ENCODE data around the gene CLIP3.
"Not testable (repeated sequence)": the region's sequence is repeated elsewhere in the genome, so short reads cannot be mapped to it uniquely, and the experiment has no call there.

CLIP3 gene

GRCh38 chr19:35991731-35992450 is 40.8 kb downstream of the CLIP3 start:
- no peak overlapping the region for H3K27ac ChIP-seq (ENCODE audit: low read depth, low read length)
- no peak overlapping the region for H3K4me3 ChIP-seq (ENCODE audit: low read depth in 1 of 2, low read length in 2 of 2)
- no peak overlapping the region for H3K9ac ChIP-seq (ENCODE audit: low read depth in 1 of 2, low read length in 2 of 2)
- H3K27me3 ChIP-seq (ENCODE audit: control insufficient read depth in 1 of 2, insufficient read depth in 2 of 2, low read length in 2 of 2): peaks cover under 1 to 3% of the 10 kb centered on the region in 2 donors
- no peaks in the 10 kb centered on the region for H3K9me3 ChIP-seq (ENCODE audit: control insufficient read depth in 1 of 2, low read length in 2 of 2)
- no peaks in the 10 kb centered on the region for H3K36me3 ChIP-seq (ENCODE audit: control insufficient read depth in 1 of 2, insufficient read depth in 2 of 2, low read length in 2 of 2)
- peaks cover 12 to 23% of the 10 kb centered on the region in 2 donors for H3K4me1 ChIP-seq (ENCODE audit: control insufficient read depth in 1 of 2, insufficient read depth in 2 of 2, low read length in 2 of 2)

DNA sequence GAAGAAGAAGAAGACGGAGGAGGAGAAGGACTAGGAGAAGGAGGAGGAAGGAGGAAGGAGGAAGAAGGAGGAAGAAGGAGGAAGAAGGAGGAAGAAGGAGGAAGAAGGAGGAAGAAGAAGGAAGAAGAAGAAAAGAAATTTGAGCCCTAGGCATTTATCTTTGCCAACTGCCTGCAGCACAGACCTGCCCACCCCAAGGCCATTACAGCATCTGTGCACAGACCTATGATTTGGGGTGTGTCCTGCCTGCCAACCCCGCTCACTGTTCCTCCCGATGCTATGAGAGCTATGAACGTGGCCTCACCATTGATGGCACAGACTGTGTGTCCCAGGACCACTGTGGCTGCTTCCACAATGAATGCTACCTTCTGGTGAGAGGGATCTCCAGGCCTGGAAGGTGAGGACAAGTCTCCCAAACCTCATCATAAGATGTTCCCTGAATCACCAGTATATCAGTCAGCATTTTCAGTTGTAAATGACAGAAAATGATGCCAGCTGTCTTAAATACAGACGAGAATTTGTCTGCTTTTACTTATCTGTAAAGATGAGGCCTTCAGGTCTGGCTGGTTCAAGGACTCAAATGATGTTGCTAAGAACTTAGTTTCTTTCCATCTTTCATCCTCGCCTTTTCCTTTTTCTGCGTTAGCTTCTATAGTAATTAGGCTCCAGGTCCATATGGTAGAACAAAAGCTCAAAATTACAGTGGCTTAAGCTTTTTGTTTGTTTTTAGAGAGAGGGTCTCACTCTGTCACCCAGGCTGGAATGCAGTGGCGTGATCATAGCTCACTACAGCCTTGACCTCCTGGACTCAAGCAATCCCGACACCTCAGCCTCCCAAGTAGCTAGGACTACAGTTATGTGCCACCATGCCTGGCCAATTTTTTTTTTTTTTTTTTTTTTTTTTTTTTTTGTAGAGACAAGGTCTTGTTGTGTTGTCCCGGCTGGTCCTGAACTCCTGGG is 41.6 kb downstream of the CLIP3 start:
- Histone ChIP-seq H3K27ac (ENCODE audit: low read depth, low read length) (no peak overlapping the region), H3K4me1 (ENCODE audit: control insufficient read depth in 1 of 2, insufficient read depth in 2 of 2, low read length in 2 of 2) (peaks cover 4 to 15% of the 10 kb centered on the region in 2 donors), H3K9ac (ENCODE audit: low read depth in 1 of 2, low read length in 2 of 2) (no peak overlapping the region), H3K9me3 (ENCODE audit: control insufficient read depth in 1 of 2, low read length in 2 of 2) (no peaks in the 10 kb centered on the region), H3K27me3 (ENCODE audit: control insufficient read depth in 1 of 2, insufficient read depth in 2 of 2, low read length in 2 of 2) (peaks cover 9 to 11% of the 10 kb centered on the region in 2 donors), H3K4me3 (ENCODE audit: low read depth in 1 of 2, low read length in 2 of 2) (no peak overlapping the region), H3K36me3 (ENCODE audit: control insufficient read depth in 1 of 2, insufficient read depth in 2 of 2, low read length in 2 of 2) (no peaks in the 10 kb centered on the region)

DNA sequence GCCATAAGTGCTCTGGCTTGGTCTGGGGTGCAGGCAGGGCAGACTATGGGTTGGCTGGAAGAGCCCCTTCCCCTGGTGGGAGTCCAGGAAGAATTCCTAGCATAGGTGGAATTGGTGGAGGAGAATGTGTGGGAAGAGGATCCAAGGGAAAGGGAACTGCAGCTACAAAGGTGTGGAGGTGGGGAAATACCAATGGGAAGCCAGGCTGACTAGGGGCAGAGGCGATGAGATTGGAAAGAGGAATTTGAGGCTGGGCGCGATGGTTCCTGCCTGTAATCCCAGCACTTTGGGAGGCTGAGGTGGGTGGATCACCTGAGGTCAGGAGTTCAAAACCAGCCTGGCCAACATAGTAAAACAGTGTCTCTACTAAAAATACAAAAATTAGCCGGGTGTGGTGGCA is 42.5 kb downstream of the CLIP3 start:
- Histone ChIP-seq H3K4me3 (ENCODE audit: low read depth in 1 of 2, low read length in 2 of 2) (no peak overlapping the region), H3K27ac (ENCODE audit: low read depth, low read length) (no peak overlapping the region), H3K9me3 (ENCODE audit: control insufficient read depth in 1 of 2, low read length in 2 of 2) (no peaks in the 10 kb centered on the region), H3K4me1 (ENCODE audit: control insufficient read depth in 1 of 2, insufficient read depth in 2 of 2, low read length in 2 of 2) (peaks cover 0 to 7% of the 10 kb centered on the region in 2 donors), H3K27me3 (ENCODE audit: control insufficient read depth in 1 of 2, insufficient read depth in 2 of 2, low read length in 2 of 2) (peaks cover 15 to 18% of the 10 kb centered on the region in 2 donors), H3K36me3 (ENCODE audit: control insufficient read depth in 1 of 2, insufficient read depth in 2 of 2, low read length in 2 of 2) (no peaks in the 10 kb centered on the region), H3K9ac (ENCODE audit: low read depth in 1 of 2, low read length in 2 of 2) (no peak overlapping the region)

- H3K27ac ChIP-seq (ENCODE audit: low read depth, low read length): no peak overlapping the region
- no peaks in the 10 kb centered on the region for H3K4me1 ChIP-seq (ENCODE audit: control insufficient read depth in 1 of 2, insufficient read depth in 2 of 2, low read length in 2 of 2)
- no peak overlapping the region for H3K9ac ChIP-seq (ENCODE audit: low read depth in 1 of 2, low read length in 2 of 2)
- H3K36me3 ChIP-seq (ENCODE audit: control insufficient read depth in 1 of 2, insufficient read depth in 2 of 2, low read length in 2 of 2): no peaks in the 10 kb centered on the region
- peaks cover 17 to 20% of the 10 kb centered on the region in 2 donors for H3K27me3 ChIP-seq (ENCODE audit: control insufficient read depth in 1 of 2, insufficient read depth in 2 of 2, low read length in 2 of 2)
- H3K9me3 ChIP-seq (ENCODE audit: control insufficient read depth in 1 of 2, low read length in 2 of 2): no peaks in the 10 kb centered on the region
- H3K4me3 ChIP-seq (ENCODE audit: low read depth in 1 of 2, low read length in 2 of 2): no peak overlapping the region
Measured at GRCh38 chr19:35988824-35989223, 43.8 kb downstream of the CLIP3 start.

DNA sequence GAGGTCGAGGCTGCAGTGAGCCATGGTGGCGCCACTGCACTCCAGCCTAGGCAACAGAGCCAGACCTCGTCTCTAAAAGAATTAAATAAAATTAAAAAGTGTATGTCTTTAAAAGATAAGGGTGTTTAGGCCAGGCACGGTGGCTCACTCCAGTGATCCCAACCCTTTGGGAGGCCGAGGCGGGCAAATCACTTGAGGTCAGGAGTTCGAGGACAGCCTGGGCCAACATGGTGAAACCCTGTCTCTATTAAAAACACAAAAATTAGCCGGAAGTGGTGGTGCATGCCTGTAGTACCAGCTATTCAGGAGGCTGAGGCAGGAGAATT is 45.1 kb downstream of the CLIP3 start:
- no peaks in the 10 kb centered on the region for H3K9me3 ChIP-seq (ENCODE audit: control insufficient read depth in 1 of 2, low read length in 2 of 2)
- no peak overlapping the region for H3K9ac ChIP-seq (ENCODE audit: low read depth in 1 of 2, low read length in 2 of 2)
- H3K27ac ChIP-seq (ENCODE audit: low read depth, low read length): no peak overlapping the region
- H3K4me3 ChIP-seq (ENCODE audit: low read depth in 1 of 2, low read length in 2 of 2): no peak overlapping the region
- H3K27me3 ChIP-seq (ENCODE audit: control insufficient read depth in 1 of 2, insufficient read depth in 2 of 2, low read length in 2 of 2): peaks cover 17 to 20% of the 10 kb centered on the region in 2 donors
- H3K36me3 ChIP-seq (ENCODE audit: control insufficient read depth in 1 of 2, insufficient read depth in 2 of 2, low read length in 2 of 2): no peaks in the 10 kb centered on the region
- H3K4me1 ChIP-seq (ENCODE audit: control insufficient read depth in 1 of 2, insufficient read depth in 2 of 2, low read length in 2 of 2): no peaks in the 10 kb centered on the region

DNA sequence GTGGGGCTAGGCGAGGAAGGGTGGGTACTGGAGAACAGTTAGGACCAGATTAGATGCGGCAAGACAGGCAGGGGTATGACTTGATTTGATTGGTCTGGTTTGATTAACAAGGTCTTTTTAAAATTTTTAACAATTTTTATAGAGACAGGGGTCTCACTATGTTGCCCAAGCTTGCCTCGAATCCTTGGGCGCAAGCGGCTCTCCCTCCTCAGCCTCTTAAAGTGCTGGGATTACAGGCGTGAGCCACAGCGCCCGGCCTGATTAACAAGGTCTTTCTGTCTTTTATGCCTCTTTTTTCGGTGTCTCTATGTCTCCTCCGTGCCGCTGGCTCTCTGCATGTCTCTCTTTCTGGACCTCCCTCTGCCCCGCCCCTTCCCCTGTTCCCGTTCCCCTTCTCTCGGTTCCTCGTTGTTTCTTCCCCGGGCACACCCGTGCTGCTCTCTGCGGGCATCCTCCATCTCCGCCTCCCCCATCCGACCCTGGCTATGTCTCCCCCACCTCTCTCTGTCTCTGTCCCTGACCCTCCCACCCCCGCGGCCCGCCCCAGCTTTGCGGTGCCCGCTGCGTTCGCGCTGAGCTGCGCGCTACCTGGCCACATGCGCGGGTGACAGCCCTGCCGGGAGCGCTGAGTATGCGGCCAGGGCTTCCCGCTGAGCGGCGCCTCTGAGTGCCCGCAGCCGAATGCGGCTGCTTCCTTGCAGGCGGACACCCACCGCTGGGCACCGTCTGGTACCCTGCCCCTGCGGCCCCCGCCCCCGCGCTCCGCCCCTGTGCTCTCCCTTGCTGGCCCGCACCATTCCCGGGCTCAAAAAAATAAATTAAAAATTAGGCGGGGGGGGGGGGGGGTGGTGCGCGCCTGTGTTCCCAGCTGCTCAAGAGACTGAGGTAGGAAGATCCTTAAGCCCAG is 45.8 kb downstream of the CLIP3 start:
- no peak overlapping the region for H3K9ac ChIP-seq (ENCODE audit: low read depth in 1 of 2, low read length in 2 of 2)
- no peaks in the 10 kb centered on the region for H3K36me3 ChIP-seq (ENCODE audit: control insufficient read depth in 1 of 2, insufficient read depth in 2 of 2, low read length in 2 of 2)
- H3K4me1 ChIP-seq (ENCODE audit: control insufficient read depth in 1 of 2, insufficient read depth in 2 of 2, low read length in 2 of 2): no peaks in the 10 kb centered on the region
- H3K9me3 ChIP-seq (ENCODE audit: control insufficient read depth in 1 of 2, low read length in 2 of 2): no peaks in the 10 kb centered on the region
- peaks cover 17 to 20% of the 10 kb centered on the region in 2 donors for H3K27me3 ChIP-seq (ENCODE audit: control insufficient read depth in 1 of 2, insufficient read depth in 2 of 2, low read length in 2 of 2)
- peak overlapping the region; percentile 8 to 28 for H3K4me3 ChIP-seq (ENCODE audit: low read depth in 1 of 2, low read length in 2 of 2)
- no peak overlapping the region for H3K27ac ChIP-seq (ENCODE audit: low read depth, low read length)

DNA sequence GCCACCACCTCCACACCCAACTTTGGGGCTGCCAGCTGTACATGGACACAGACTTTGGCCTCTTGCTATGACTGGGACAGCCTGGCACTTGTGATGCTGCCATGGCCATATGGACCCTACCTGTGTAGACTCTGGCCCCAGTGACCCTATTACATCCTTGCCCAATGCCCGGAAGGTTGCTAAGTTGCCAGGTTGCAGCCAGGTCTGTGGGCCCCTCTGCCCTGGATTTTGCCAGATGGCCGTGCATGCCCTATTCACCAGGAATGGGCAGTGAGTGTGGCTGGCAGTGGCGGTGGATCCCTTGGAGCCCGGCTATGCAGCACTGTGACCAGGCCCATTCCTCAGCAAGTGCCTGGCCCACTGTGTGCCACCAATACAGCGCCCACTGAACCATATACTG is 46.6 kb downstream of the CLIP3 start:
- H3K27me3 ChIP-seq (ENCODE audit: control insufficient read depth in 1 of 2, insufficient read depth in 2 of 2, low read length in 2 of 2): peaks cover 17 to 20% of the 10 kb centered on the region in 2 donors
- no peak overlapping the region for H3K9ac ChIP-seq (ENCODE audit: low read depth in 1 of 2, low read length in 2 of 2)
- no peaks in the 10 kb centered on the region for H3K9me3 ChIP-seq (ENCODE audit: control insufficient read depth in 1 of 2, low read length in 2 of 2)
- no peaks in the 10 kb centered on the region for H3K36me3 ChIP-seq (ENCODE audit: control insufficient read depth in 1 of 2, insufficient read depth in 2 of 2, low read length in 2 of 2)
- H3K4me3 ChIP-seq (ENCODE audit: low read depth in 1 of 2, low read length in 2 of 2): no peak overlapping the region
- H3K4me1 ChIP-seq (ENCODE audit: control insufficient read depth in 1 of 2, insufficient read depth in 2 of 2, low read length in 2 of 2): no peaks in the 10 kb centered on the region
- H3K27ac ChIP-seq (ENCODE audit: low read depth, low read length): no peak overlapping the region

DNA sequence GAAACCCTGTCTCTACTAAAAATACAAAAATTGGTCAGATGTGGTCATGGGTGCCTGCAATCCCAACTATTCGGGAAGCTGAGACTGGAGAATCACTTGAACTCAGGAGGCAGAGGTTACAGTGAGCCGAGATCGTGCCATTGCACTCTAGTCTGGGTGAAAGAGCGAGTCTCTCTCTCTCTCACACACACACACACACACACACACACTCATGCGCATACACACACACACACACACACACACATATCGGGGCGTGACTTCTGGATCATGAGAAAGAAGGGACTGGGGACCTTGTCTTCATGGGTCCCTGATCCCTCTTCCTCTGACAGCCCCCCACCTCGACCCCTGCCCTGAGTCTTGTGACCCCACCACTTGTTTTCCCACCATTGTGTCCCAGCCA is 49.5 kb downstream of the CLIP3 start:
- Histone ChIP-seq H3K4me1 (ENCODE audit: control insufficient read depth in 1 of 2, insufficient read depth in 2 of 2, low read length in 2 of 2) (no peaks in the 10 kb centered on the region), H3K27me3 (ENCODE audit: control insufficient read depth in 1 of 2, insufficient read depth in 2 of 2, low read length in 2 of 2) (peaks cover 20 to 24% of the 10 kb centered on the region in 2 donors), H3K4me3 (ENCODE audit: low read depth in 1 of 2, low read length in 2 of 2) (no peak overlapping the region), H3K36me3 (ENCODE audit: control insufficient read depth in 1 of 2, insufficient read depth in 2 of 2, low read length in 2 of 2) (no peaks in the 10 kb centered on the region), H3K9ac (ENCODE audit: low read depth in 1 of 2, low read length in 2 of 2) (no peak overlapping the region), H3K27ac (ENCODE audit: low read depth, low read length) (no peak overlapping the region), H3K9me3 (ENCODE audit: control insufficient read depth in 1 of 2, low read length in 2 of 2) (no peaks in the 10 kb centered on the region)

GRCh38 chr19:35980997-35981396 is 51.7 kb downstream of the CLIP3 start:
- not testable (repeated sequence) for H3K4me1 ChIP-seq (ENCODE audit: control insufficient read depth in 1 of 2, insufficient read depth in 2 of 2, low read length in 2 of 2); H3K9me3 ChIP-seq (ENCODE audit: control insufficient read depth in 1 of 2, low read length in 2 of 2); H3K27ac ChIP-seq (ENCODE audit: low read depth, low read length); H3K4me3 ChIP-seq (ENCODE audit: low read depth in 1 of 2, low read length in 2 of 2); H3K36me3 ChIP-seq (ENCODE audit: control insufficient read depth in 1 of 2, insufficient read depth in 2 of 2, low read length in 2 of 2); H3K9ac ChIP-seq (ENCODE audit: low read depth in 1 of 2, low read length in 2 of 2)
- H3K27me3 ChIP-seq (ENCODE audit: control insufficient read depth in 1 of 2, insufficient read depth in 2 of 2, low read length in 2 of 2): peaks cover 10 to 18% of the 10 kb centered on the region in 2 donors

All from duodenal mucosa (tissue), 2 donors.